WTC11 (cell line): ENCODE results near the gene ZBTB37. TPM values are rescaled to one million over a fixed set of nuclear protein-coding genes. Genes with fewer than 3 reads are reported as not detected.

Experiments
- ATAC-seq: fragments of 200-7000 bp; cut with Tn5 transposase; 2 replicates; pipeline ENCODE4 v1.10.0; 2021; ENCODE audit warnings: mild to moderate bottlenecking, moderate library complexity
- CTCF ChIA-PET: fragments of 300-600 bp; sonication (Branson Sonifier 250); formaldehyde crosslinking; loops from one replicate; lab custom pipeline; 2021; ENCODE audit warnings: antibody characterized with exemption; lab: Charles Lee
- POLR2A ChIA-PET: fragments of 350-600 bp; sonication (Branson Sonifier 250); formaldehyde crosslinking; loops from one replicate; lab custom pipeline; 2021; ENCODE audit warnings: antibody characterized with exemption; lab: Charles Lee
- DNase-seq: peaks from one replicate; pipeline ENCODE4 v3.0.0; 2021; ENCODE audit warnings: low spot score
- H3K27ac Mint-ChIP-seq: 2 replicates; pipeline ENCODE4 v1.8.0; 2021; ENCODE audit warnings: mixed read lengths
- H3K27me3 Mint-ChIP-seq: 2 replicates; pipeline ENCODE4 v1.8.0; 2021; ENCODE audit warnings: low read depth, mild to moderate bottlenecking, moderate library complexity, mixed read lengths
- H3K36me3 Mint-ChIP-seq: 2 replicates; pipeline ENCODE4 v1.8.0; 2021; ENCODE audit warnings: mixed read lengths
- H3K4me1 Mint-ChIP-seq: 2 replicates; pipeline ENCODE4 v1.8.0; 2022; ENCODE audit warnings: mixed read lengths
- H3K4me3 Mint-ChIP-seq: 2 replicates; pipeline ENCODE4 v1.8.0; 2021; ENCODE audit warnings: mild to moderate bottlenecking, moderate library complexity, mixed read lengths
- H3K9me3 Mint-ChIP-seq: 2 replicates; pipeline ENCODE4 v1.8.0; 2021; ENCODE audit warnings: mixed read lengths
- ATF6 ChIP-seq: sonication (generic); formaldehyde crosslinking; IDR thresholded peaks from 2 replicates; pipeline ENCODE4 v1.8.1; 2023; ENCODE audit warnings: mild to moderate bottlenecking, missing genetic modification reagents
- E2F1 ChIP-seq: sonication (generic); formaldehyde crosslinking; IDR thresholded peaks from 2 replicates; pipeline ENCODE4 v1.8.0; 2022; ENCODE audit warnings: mild to moderate bottlenecking, missing genetic modification reagents
- FOXK1 ChIP-seq: sonication (generic); formaldehyde crosslinking; IDR thresholded peaks from 2 replicates; pipeline ENCODE4 v1.8.0; 2022; ENCODE audit warnings: mild to moderate bottlenecking, moderate library complexity, missing genetic modification reagents
- FOXP1 ChIP-seq: sonication (generic); formaldehyde crosslinking; IDR thresholded peaks from 2 replicates; pipeline ENCODE4 v1.8.0; 2022; ENCODE audit warnings: missing genetic modification reagents, mild to moderate bottlenecking, moderate library complexity, borderline replicate concordance
- FOXP4 ChIP-seq: sonication (generic); formaldehyde crosslinking; IDR thresholded peaks from 2 replicates; pipeline ENCODE4 v1.8.0; 2022; ENCODE audit warnings: mild to moderate bottlenecking, missing genetic modification reagents
- GTF2I ChIP-seq: fragments of 250-450 bp; sonication (Bioruptor Pico); conservative IDR thresholded peaks from 2 replicates; pipeline ENCODE4 v1.4.0; 2021; ENCODE audit warnings: mild to moderate bottlenecking
- JUN ChIP-seq: sonication (generic); formaldehyde crosslinking; IDR thresholded peaks from 2 replicates; pipeline ENCODE4 v1.8.0; 2023; ENCODE audit warnings: mild to moderate bottlenecking, missing genetic modification reagents
- KAT7 ChIP-seq: sonication (generic); formaldehyde crosslinking; IDR thresholded peaks from 2 replicates; pipeline ENCODE4 v1.8.1; 2023; ENCODE audit warnings: missing genetic modification reagents, mild to moderate bottlenecking, borderline replicate concordance
- MXD4 ChIP-seq: fragments of 250-450 bp; sonication (Bioruptor Pico); IDR thresholded peaks from 2 replicates; pipeline ENCODE4 v1.8.0; 2021; ENCODE audit warnings: mild to moderate bottlenecking, moderate library complexity, borderline replicate concordance
- SMAD3 ChIP-seq: sonication (generic); formaldehyde crosslinking; IDR thresholded peaks from 2 replicates; pipeline ENCODE4 v1.8.0; 2022; ENCODE audit warnings: missing genetic modification reagents, mild to moderate bottlenecking, borderline replicate concordance
- TEAD4 ChIP-seq: sonication (generic); formaldehyde crosslinking; IDR thresholded peaks from 2 replicates; pipeline ENCODE4 v1.8.0; 2022; ENCODE audit warnings: mild to moderate bottlenecking, missing genetic modification reagents
- ZNF121 ChIP-seq: sonication (generic); formaldehyde crosslinking; IDR thresholded peaks from 2 replicates; pipeline ENCODE4 v1.8.0; 2023; ENCODE audit warnings: missing genetic modification reagents
- ZNF232 ChIP-seq: sonication (generic); formaldehyde crosslinking; IDR thresholded peaks from 2 replicates; pipeline ENCODE4 v1.8.0; 2022; ENCODE audit warnings: mild to moderate bottlenecking, missing genetic modification reagents
- ZNF263 ChIP-seq: sonication (generic); formaldehyde crosslinking; IDR thresholded peaks from 2 replicates; pipeline ENCODE4 v1.8.1; 2022; ENCODE audit warnings: low read depth, mild to moderate bottlenecking, moderate library complexity, missing genetic modification reagents
- ZNF425 ChIP-seq: fragments of 250-450 bp; sonication (Bioruptor Pico); conservative IDR thresholded peaks from 2 replicates; pipeline ENCODE4 v1.9.0; 2021; ENCODE audit warnings: mild to moderate bottlenecking
- total RNA-seq: library from RNA; stranded (reverse); gene quantifications from 3 replicates; pipeline ENCODE4 v1.2.3, GENCODE V29; 2021

Gene ZBTB37
- total RNA-seq, 1 experiment from 2014 or later = 14.4 TPM

- TF ChIP-seq TEAD4 (no peak), ZNF263 (CRISPR knock-in tag) (no peak)
These were observed 40.6 kb upstream of the ZBTB37 start (continued) for GRCh38 chr1:173827611-173828010.

GRCh38 chr1:173832748-173833147 is 35.4 kb upstream of the ZBTB37 start:
- no peaks in the 10 kb centered on the region for H3K4me1 Mint-ChIP-seq
- ATAC-seq (no peak), DNase-seq (no peak)
- ChIA-PET POLR2A (no interaction called here), CTCF (no interaction called here)
- H3K4me3 Mint-ChIP-seq = no peak overlapping the region
- no peak overlapping the region for H3K27ac Mint-ChIP-seq
- no peaks in the 10 kb centered on the region for H3K9me3 Mint-ChIP-seq
- peaks cover 51% of the 10 kb centered on the region for H3K36me3 Mint-ChIP-seq
- TF ChIP-seq KAT7 (CRISPR knock-in tag) = no peak
- TF ChIP-seq ZNF121 (CRISPR knock-in tag) = peak; percentile 78; the same call in 1 of the 2 replicates
- no peak for TF ChIP-seq FOXK1 (CRISPR knock-in tag)
- H3K27me3 Mint-ChIP-seq = no peaks in the 10 kb centered on the region

- Mint-ChIP-seq H3K27me3 (no peaks in the 10 kb centered on the region), H3K9me3 (no peaks in the 10 kb centered on the region), H3K27ac (peak overlapping the region; percentile 78; the same call in 1 of the 2 replicates), H3K36me3 (peaks cover 46% of the 10 kb centered on the region), H3K4me3 (no peak overlapping the region), H3K4me1 (peaks cover 16% of the 10 kb centered on the region)
- DNase-seq (no peak), ATAC-seq (no peak)
- ChIA-PET POLR2A (interaction anchor here (0.6 to 1.2 kb wide), 2 partner anchors 15 to 17 kb away, joined by 3 read pairs; partner anchors contain the start of gene ZBTB37), CTCF (interaction anchor here (0.7 to 1.1 kb wide), 2 partner anchors 16 to 422 kb away, joined by 3 to 4 read pairs; partner anchors contain the start of gene ZBTB37)
- TF ChIP-seq ZNF263 (CRISPR knock-in tag) (no peak), SMAD3 (no peak), KAT7 (CRISPR knock-in tag) (no peak), MXD4 (CRISPR knock-in tag) (no peak), E2F1 (CRISPR knock-in tag) (no peak), TEAD4 (no peak), JUN (CRISPR knock-in tag) (no peak), ZNF232 (no peak), ZNF425 (CRISPR knock-in tag) (no peak), FOXP1 (no peak), FOXP4 (CRISPR knock-in tag) (no peak), ATF6 (CRISPR knock-in tag) (no peak), GTF2I (no peak), ZNF121 (CRISPR knock-in tag) (no peak)
These were observed 16.1 kb upstream of the ZBTB37 start for GRCh38 chr1:173852105-173852504.
